ENCODE data around the gene PIEZO1. TPM values are rescaled to one million over a fixed set of nuclear protein-coding genes. Genes with fewer than 3 reads are reported as not detected.
A peak's percentile ranks its signal among the peaks of the same experiment; 100 is the strongest.

Gene PIEZO1
- total RNA-seq, 1 experiment from 2014 or later, result 138 TPM

DNA sequence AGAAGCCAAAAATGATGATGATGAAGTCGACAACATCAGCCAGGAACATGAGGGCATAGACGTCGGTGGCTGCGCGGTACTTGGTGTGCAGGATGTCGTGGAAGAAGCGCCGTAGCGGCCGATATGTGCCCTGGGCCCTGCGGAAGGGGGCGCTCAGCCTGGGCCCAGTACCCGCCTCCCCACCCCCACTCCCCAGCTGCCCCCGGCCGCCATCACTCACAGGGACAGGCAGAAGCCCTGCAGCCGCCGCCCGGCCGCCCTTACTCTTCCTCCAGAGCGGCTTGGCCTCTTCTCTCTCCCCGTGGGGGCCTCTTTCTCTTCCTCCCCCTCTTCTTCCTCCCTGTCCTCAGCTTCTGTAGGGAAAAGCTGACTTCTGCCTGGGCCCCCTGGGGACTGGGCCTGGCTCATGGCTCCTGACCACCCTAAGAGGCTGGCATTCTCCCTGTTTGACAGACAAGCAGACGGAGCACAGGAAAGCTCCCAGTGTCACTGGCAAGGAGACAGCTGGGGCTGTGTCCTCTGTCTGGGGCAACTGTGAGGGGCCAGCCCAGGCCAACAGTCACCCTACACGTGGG is 64.5 kb downstream of the PIEZO1 start:
- no peak for DNase-seq (ENCODE audit: low read depth)

DNA sequence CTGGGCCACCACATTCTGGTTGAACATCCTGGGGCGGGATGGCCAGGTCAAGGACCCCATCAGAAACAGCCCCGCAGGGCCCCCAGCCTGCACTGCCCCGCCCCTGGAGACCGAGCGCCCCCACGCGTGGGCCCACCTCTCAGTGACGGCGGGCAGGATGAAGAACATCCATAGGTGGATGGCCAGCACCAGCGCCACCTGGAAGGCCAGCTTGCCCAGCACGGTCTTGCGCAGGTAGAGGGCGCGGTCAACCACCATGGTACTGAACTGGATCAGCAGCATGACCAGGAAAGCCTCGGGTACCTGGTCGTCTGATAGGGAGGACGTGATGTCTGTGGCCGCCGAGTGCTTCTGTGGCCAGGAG is 65.1 kb downstream of the PIEZO1 start:
- no peak for DNase-seq (ENCODE audit: low read depth)

DNA sequence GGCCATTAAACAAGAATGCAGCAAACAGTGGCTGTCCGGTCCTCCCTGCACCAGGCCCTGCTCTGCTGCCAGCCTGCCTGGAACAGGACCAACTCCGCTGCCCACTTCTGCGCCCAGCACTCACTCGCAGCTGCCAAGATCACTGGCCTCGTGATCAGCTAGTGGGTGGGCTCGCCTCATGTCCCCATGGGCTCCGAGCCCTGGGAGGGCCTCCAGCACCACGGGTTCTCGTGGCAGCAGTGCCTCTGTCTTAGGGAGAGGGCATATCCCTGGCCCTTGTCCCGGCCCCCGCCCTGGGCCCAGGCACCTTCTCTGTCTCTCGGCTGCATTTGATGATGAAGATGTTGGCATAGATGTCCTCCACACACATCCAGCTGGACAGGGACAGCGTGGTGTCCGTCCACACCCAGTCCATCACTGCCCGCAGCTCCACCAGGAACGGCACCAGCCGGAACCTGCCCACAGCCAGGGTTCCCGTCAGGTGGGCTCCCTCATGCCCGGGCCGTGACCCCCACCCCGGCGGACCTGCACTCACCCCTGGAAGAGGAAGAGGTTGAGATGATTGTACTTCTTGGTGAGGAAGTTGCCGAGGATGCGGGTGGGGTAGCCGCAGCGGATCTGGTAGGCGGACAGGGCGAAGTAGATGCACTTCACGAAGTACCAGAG is 65.6 kb downstream of the PIEZO1 start:
- no peak for DNase-seq (ENCODE audit: low read depth)

DNA sequence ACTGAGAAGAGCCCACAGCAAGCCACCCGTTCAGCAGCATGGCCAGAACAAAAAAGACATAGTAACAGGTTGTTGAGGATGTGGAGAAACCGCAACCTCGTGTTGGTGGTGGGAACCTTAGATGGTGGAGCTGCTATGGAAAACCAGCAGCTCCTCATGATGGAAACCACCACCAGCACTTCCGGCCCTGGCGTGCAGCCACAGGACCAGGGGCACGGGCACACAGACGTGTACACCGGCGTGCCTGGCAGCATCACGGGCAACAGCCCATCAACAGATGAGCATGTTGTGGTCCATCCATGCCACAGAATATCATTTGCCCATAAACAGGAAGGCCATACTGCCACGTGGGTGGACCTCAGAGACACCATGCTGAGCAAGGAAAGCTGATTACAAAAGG is 66.8 kb downstream of the PIEZO1 start:
- no peak for DNase-seq (ENCODE audit: low read depth)

DNA sequence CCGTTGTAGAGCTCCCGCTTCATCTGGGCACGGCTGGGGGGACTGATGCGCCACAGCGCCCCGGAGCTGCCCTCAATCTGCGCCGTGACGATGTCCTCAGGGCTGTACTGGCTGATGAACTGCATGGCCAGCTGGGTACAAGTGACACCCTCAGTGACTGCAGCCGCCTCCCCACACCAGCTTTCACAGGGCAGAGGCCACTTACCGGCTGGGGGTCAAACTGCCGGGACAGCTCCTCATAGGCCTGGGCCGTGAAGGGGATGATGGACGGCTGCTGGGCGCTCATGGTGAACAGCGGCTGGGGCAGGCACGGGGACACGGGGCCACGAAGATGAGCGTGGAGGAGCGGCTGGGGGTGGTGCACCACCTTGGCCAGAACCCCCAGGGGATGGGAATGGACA is 68.4 kb downstream of the PIEZO1 start:
- DNase-seq (ENCODE audit: low read depth), result no peak

DNA sequence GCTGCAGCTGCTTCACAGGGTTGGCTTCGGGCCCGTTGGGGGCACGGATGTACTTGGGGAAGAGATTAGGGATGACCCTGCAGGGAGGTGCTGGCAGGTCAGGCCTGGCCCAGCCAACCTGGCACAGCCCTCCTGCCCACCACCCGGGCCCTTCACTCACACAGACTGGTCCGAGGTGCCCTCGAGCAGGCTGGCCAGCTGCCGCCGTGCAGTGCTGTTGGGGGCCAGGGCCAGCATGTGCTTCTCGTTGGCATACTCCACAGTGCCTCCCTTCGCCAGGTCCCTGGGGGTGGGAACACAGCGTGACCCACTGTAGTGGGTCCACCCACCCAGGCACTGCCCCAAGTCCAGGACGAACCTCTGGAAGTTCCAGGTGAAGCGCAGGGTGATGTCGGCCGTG is 68.8 kb downstream of the PIEZO1 start:
- no peak for DNase-seq (ENCODE audit: low read depth)

DNA sequence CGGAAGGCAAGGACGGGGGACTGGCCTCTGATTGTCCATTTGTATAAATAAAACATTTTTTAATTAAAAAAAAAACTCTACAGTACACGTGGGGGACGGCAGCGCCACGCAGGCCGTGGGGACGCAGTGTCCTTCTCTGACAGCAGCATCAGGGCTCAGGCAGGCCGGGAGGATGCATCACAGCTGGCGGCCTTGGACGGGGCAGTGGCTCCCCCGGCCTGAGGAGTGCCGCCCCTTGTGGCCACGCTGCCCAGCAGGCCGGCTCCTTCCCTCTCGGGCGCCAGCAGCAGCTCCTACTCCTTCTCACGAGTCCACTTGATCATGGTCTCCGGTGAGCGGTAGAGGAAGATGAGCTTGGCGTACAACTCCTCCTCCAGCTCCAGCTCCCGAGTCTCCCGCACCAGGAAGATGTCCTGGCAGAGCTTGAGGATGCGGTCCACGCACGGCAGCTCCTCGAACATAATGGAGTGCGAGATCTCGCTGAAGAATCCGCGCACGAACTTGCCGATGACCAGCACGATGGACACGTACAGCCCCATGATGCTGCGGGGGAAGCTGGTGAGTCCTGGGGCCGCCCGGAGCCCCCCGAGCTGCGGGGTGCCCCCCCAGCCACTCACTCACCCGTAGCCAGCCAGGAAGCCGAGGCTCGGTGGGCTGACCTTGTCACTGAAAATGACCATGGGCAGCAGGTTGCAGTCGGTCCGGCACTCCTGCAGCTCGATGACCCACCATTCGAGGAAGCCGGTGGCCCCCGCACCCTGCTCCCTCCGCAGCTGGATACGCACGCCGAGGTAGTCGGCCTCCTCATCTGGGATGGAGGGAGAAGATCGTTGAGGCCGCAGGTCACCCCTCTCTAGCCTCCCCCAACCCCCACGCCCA is 69.5 kb downstream of the PIEZO1 start:
- DNase-seq (ENCODE audit: low read depth), result no peak

DNA sequence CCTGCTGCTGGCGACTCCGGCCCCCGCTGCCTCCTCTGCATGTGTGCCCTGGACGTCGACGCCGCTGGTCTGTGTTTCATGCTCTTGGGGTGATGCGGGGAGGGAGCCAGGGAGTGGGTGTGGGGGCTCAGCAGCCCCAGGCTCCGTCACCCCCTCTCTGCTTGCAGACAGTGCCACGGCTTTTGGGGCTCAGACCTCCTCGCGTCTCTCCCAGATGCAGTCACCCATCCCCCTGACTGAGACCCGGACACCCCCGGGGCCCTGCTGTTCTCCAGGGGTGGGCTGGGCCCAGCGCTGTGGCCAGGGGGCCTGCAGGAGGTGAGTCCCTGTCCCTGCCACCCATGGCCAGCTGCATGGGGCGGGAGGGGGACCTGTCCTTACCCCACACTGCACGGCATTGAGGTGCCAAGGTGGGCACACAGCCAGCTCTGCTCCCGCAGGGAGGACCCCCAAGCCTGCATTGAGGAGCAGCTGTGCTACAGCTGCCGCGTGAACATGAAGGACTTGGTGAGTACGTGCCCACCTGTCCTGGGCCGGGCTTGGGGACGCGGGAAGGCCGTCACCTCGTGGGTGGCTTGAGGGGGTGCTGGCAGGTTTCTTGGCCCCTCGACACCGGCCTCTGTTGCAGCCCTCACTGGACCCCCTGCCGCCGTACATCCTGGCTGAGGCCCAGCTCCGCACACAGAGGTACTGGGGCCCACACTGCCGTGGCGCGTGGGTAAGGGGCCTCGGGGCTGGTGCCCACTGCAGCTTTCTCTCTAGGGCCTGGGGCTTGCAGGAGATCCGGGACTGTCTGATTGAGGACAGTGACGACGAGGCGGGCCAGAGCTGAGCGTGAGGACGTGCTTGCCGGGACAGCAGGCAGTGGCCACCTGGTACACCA is 70.4 kb downstream of the PIEZO1 start:
- no peak for DNase-seq (ENCODE audit: low read depth)

DNA sequence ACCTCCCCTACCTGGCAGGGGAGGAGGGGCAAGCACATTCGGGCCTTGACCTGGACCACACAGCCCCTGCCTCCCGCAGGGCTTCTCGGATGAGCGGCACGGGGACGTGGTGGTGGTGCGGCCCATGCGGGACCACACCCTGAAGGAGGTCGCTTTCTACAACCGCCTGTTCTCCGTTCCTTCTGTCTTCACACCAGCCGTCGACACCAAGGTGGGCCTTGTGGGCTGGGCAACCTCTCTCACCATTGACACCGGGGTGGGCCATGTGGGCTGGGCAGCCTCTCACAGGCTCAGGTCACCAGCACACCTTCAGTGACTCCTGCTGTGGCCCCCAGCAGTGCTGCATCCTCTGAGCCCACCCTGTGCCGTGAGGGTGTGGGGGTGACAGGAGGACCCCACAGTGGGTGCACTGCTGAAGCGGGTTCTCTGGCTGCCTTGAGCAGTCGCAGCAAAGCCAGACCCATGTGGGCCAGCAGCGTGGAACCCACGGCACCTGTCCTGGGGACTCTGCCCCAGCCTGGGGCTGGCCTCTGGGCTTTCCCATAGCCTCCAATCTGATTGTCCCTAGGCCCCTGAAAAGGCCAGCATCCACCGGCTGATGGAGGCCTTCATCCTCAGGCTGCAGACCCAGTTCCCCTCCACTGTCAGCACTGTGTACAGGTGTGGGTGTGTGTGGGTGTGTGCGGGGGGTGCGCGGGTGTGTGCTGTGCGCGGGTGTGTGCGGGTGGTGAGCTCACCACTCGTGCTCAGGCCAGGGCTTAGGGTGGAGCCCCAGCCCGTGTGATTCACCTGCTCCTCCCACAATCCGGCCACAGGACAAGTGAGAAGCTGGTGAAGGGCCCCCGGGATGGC is 71.2 kb downstream of the PIEZO1 start:
- no peak for DNase-seq (ENCODE audit: low read depth)

DNA sequence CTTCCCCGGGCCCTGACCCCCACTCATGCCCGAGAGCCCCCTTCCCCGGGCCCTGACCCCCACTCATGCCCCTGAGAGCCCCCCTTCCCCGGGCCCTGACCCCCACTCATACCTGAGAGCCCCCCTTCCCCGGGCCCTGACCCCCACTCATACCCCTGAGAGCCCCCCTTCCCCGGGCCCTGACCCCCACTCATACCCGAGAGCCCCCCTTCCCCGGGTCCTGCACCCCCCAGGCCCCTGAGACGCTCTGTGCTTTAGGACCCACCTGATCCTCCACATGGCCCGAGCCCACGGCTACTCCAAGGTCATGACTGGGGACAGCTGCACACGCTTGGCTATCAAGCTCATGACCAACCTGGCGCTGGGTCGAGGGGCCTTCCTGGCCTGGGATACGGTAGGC is 72.0 kb downstream of the PIEZO1 start:
- DNase-seq (ENCODE audit: low read depth), result no peak

DNA sequence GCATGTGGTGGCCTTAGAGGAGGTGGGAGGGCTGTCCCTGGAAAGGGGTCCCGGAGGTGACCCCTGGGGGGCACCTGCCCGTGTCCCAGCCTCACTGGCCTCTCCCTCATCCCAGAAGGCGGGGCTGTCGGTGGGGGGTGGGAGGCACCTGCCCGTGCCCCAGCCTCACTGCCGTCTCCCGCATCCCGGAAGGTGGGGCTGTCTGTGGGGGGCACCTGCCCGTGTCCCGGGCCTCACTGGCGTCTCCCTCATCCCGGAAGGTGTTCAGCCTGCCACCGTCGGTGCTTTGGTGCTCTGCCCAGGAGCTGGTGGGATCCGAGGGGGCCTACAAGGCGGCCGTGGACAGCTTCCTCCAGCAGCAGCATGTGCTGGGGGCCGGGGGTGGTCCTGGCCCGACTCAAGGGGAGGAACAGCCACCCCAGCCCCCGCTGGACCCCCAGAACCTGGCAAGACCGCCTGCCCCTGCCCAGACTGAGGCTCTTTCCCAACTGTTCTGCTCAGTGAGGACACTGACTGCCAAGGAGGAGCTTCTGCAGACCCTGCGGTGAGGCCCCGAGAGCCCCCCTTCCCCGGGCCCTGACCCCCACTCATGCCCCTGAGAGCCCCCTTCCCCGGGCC is 72.5 kb downstream of the PIEZO1 start:
- DNase-seq (ENCODE audit: low read depth), result no peak

DNA sequence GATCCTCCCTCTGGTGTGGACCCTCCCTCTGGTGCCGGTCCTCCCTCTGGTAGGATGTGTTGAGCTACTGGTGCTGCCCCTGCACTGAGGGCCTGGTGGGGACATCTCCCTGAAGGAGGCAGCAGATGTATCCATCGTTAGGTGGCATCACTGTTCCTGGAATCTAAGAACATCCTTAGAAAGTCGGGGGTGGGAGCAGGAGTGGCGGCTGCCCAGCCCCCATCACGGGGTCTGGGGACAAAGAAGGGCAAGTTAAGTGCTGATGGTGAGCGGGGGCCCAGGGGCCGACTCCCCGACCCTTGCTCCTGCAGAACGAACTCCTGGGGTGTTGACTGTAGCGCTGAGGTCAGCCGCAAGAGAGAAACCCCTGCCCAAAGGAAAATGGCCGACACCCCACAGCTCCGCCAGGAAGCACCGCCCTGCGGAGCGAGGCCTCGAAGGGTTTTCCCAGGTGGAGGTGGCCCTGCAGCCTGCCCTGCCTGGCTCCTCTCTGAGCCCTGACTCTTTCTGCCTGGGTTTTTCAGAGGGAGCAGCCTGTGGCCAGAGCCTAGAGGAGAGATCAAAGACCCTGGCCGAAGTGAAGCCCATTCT is 73.2 kb downstream of the PIEZO1 start:
- DNase-seq (ENCODE audit: low read depth), result no peak

DNA sequence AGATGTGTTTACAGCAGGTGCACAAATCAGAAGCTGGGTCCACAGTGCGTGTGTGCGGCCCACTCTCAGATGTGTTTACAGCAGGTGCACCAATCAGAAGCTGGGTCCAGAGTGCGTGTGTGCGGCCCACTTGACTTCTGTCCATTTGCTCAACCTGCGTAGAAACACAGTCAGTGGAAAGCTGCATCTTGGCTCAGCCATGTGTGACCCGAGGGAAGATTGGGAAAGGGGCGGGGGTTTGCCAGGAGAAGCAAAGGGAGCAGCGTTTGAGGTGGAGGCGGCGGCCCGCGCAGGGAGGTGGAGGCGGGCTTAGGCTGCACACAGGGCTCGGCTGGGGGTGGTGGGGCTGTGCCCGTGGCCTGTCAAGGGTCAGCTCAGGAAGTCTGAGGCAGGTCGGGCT is 74.5 kb downstream of the PIEZO1 start:
- DNase-seq (ENCODE audit: low read depth), result no peak

DNA sequence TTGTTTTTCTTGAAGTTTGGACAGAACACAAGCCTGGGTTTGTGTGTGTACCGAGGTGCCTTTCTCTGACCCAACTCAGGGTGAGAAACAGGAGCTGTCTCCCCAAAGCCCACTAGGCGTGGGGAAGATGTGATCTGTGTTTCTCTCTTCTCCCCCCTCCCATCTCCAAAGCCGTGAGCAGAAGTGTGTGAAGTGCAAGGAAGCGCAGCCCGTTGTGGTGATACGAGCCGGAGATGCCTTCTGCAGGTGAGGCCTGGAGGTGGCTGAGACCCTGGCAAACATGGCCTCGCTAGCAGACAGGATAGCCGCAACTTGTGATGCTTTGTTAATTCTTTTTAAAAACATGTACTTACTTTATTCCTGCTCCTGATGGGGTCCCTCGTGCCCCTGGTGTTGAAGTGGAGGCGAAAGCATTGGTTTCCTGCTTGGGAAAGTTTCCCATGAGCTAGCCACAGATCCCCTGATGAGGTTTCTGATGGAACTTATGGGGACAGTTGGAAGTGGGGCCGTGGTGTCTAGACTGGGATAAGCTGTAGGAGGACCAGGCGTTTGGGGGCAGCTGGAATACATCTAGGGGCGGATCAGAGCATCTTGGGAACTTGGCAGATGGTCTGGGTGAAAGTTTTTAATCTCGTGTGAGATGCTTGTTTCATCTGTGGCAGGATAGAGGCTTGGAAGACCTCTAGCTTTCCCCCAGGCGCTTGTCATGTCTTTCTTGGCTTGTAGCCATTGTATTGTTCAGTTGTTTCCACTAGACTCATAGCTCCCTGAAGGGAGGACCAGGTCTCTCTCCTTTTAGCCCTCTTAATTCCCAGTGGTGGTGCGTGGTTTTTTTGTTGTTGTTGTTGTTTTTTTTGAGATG is 77.8 kb downstream of the PIEZO1 start:
- DNase-seq (ENCODE audit: low read depth), result no peak

DNA sequence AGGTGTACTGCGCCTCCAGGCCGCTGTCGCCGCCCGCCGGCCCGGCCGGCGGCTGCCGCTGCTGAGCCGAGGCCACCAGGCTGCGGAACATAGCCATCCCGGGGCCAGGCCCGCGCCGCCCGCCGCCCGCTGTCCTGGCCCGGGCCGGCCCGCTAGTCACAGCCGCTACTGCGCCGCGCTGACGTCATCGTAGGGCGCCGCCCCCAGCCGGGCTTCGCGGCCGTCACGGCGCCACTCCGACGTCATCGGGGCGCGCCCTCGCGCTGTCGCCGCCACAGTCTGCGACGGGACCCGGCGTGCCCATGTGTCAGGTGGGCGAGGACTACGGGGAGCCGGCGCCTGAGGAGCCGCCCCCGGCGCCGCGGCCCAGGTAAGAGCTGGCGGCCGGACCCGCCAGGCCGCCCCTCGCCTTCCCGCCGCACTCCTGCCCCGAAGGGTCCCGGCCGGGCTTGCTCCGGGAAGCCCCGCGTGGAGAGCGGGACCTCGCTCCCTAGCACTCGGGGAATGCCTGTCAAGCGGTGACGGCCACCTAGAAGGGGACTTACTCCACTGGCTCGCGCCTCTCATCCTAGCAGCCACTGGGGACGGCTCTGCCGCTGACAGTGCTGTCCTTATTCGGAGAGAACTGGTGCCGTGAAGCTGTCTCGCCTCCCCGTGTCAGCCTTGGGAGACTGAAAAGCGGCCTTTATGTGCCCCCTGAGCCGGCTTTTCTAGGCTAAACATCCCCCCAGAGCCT is 78.6 kb downstream of the PIEZO1 start, which contains the start of the genes CTU2 and RNF166:
CTU2 (plus strand) TSS at position 275 of the 736 bp plus-strand sequence; CDS start at position 303, 28 bp downstream.
RNF166 (minus strand) TSS at position 180 of the 736 bp plus-strand sequence; CDS start at position 97, 83 bp downstream.
- peak; percentile 79 for DNase-seq (ENCODE audit: low read depth)

DNA sequence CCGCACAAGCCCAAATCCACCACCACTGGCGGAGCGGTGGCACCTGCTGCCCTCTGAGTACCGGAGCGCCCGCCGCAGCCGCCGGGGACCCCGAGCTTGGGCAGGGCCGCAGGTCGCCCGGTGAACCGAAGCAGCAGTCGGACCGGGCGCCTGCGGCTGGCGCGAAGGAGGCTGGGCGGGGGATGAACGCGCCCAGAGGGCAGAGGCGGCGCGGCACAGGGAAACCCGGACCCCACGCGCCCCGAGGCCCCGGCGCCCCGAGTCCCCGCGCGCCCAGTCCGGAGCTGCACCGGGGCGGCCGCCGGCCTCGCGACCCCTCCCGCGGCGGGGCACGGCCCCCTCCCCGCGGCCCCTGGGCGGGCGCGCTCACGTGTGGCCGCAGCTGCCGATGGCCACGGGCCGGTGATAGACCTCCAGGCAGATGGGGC is 79.2 kb downstream of the PIEZO1 start:
- DNase-seq (ENCODE audit: low read depth), result no peak

DNA sequence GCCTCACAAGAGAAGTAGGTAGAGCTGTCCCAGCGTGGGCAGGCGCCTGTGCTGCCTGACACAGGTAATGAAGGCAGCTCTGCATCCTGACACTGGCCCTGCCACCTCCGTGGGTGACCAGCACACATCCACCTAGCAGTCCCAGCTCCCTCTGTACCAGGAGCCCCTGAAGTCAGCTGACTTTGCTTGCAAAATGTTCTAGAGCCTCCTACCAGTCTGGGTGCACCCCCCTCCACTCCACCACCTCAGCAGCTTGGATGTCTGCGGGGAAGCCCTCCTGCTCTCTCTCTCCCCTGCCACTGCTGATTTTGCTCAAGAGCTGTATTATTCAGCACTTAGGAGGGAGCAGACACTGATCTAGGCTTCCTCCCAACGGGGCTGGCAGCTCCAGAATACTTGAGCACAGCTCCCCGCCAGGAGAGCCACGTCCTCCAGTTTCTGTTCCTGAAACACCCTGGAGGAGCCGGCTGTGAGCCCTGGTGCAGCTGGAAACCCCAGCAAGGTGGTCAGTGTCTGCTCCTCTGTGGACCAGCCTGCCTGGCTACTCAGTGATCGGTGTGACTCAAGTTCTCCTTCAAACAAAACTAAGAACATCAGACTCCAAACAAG is 79.8 kb downstream of the PIEZO1 start:
- DNase-seq (ENCODE audit: low read depth), result no peak

Measured in LHCN-M2 (cell line).